ENCODE measurements around the gene CCDC61.
A peak's percentile ranks its signal among the peaks of the same experiment; 100 is the strongest.

Gene CCDC61

DNA sequence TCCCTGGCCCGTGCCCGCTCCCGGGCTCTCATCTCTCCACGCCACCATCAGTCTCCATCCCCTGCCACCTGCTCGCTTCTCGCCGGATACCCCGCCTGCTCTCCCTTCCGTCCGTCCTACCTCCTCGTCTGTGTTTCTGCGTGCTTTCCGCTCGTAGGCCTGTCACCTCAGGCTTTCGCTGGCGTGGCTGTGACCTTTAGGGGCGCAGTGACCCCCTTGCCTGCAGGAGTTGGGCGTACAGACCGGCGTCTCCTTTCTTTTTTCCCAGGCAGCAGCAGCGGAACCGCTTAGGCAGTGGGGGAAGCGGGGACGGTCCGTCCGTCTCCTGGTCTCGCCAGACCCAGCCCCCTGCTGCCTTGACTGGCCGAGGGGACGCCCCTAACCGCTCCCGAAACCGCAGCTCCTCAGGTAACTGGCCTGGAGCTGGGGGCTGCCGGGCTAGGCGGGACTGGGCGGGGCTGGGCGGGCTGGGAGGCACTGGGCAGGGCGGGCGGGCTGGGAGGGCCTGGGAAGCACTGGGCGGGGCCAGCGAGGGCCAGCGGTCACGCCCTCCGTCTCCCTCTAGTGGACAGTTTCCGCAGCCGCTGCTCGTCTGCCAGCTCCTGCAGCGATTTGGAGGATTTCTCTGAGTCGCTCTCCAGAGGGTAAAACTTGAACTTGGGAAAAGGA, 21.3 kb downstream of the CCDC61 start:
- DNase-seq (ENCODE audit: low read depth in 2 of 2): peak; percentile 54 to 60

- no peak for DNase-seq (ENCODE audit: low read depth in 2 of 2)
Measured at GRCh38 chr19:46017095-46017429, 21.8 kb downstream of the CCDC61 start.

DNA sequence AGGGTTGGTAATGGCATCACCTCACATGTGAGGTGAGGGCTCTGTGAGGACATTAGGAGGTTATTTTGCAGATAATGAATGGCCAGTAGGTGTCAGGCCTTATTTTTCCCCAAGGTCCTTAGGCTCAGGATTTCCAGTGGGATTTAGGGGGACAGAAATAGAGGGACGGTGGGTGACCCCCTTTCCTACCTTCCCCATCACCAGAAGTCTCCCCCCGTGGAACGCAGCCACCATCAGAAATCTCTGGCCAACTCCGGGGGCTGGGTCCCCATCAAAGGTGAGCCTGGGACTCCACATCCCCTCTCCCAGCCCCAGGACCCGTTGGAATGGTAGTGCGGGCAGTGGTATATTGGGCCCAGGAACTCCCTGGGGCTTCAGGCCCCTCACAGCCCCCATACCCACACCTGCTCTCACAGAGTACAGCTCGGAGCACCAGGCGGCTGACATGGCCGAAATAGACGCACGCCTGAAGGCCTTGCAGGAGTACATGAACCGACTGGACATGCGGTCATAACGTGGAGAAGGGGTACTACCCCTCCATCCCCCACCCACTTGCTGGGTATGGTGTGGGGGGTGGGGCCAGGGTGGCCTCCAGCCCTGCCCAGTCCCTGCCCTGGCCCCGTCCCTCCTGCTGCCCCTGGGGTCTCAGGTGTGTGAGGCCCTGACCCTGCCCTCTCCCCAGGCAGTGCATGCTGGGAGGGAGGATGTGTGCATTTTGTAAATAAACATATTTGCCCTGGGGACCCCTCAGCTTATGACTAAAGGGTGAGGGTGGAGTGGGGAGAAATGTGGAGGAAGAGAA, 22.8 kb downstream of the CCDC61 start:
- no peak for DNase-seq (ENCODE audit: low read depth in 2 of 2)

- no peak for DNase-seq (ENCODE audit: low read depth in 2 of 2)
Measured at GRCh38 chr19:46018729-46019251, 23.5 kb downstream of the CCDC61 start.

DNA sequence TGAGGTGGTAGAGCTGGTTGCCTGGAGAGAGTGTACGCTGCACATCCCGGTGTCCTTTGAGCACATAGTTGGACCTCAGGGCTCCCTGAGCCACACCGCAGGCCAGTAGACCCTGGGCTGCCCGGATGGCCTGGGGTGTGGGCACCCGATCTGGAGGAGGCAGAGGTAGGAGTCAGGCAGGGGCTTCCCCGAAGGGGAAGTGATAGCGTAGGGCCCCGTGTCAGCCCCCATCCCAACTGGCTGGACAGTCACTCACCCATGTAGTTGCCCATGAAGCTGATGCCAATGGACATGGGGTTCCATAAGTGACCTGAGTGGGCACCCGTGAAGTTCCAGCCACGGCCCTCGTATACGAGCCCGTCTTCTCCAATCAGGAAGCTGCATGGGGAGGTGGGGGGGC, 24.0 kb downstream of the CCDC61 start:
- no peak for DNase-seq (ENCODE audit: low read depth in 2 of 2)

- no peak for DNase-seq (ENCODE audit: low read depth in 2 of 2)
Measured at GRCh38 chr19:46020819-46021125, 25.5 kb downstream of the CCDC61 start.

DNA sequence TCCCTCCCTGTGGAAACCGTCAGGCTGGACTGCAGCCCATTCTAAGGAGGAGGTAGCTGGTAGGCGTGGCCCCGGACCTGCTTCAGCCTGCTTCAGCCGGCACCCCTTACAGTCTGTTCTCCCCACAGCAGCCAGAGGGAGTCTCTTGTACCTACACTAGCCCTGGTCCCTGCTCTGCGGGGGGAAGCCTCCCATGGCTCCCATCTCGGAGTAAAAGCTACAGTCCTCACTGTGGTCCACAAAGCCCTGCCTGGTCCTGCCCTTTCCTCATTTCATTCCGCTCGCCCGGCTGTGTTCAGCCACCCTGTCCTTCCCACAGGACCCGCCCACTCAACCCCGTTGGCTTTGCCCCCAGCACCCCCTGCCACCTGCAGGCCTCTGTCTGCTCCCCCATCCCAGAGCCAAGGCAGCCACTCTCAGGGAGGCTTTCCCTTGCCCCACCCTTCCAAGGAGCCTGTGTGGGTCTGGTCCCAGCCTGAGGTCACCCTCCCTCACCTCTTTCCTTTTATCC, 26.3 kb downstream of the CCDC61 start:
- no peak for DNase-seq (ENCODE audit: low read depth in 2 of 2)

GRCh38 chr19:46022061-46022430, 26.8 kb downstream of the CCDC61 start:
- DNase-seq (ENCODE audit: low read depth in 2 of 2): no peak

- no peak for DNase-seq (ENCODE audit: low read depth in 2 of 2)
Measured at GRCh38 chr19:46022431-46023310, 27.4 kb downstream of the CCDC61 start, which contains the start of gene PGLYRP1. Gene PGLYRP1 (minus strand): TSS chr19:46023053. CDS start chr19:46023021, 32 bp downstream.

DNA sequence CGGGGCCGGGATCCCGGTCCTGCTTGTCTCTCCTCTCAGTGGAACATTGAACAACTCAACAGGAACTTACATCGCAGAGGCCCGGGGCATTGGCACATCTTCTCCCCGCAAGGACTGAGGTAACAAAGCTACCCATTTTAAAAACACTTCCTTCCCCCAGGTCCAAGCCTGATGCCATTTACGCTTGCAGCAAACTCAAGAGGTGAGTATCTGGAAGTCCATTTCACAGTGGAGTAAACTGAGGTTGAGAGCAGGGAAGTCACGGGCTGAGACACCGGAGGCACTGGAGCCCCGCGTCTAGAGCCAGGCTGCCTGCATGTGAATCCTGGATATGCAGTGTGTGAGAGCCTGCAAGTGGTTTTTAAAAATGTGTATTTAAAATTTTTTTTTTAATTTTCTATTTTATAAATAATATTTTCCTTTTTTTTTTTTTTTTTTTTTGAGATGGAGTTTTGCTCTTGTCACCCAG, 28.1 kb downstream of the CCDC61 start:
- no peak for DNase-seq (ENCODE audit: low read depth in 2 of 2)

- DNase-seq (ENCODE audit: low read depth in 2 of 2): no peak
Measured at GRCh38 chr19:46025835-46026234, 30.6 kb downstream of the CCDC61 start.

GRCh38 chr19:46030812-46031550, 35.7 kb downstream of the CCDC61 start:
- DNase-seq (ENCODE audit: low read depth in 2 of 2): no peak

DNA sequence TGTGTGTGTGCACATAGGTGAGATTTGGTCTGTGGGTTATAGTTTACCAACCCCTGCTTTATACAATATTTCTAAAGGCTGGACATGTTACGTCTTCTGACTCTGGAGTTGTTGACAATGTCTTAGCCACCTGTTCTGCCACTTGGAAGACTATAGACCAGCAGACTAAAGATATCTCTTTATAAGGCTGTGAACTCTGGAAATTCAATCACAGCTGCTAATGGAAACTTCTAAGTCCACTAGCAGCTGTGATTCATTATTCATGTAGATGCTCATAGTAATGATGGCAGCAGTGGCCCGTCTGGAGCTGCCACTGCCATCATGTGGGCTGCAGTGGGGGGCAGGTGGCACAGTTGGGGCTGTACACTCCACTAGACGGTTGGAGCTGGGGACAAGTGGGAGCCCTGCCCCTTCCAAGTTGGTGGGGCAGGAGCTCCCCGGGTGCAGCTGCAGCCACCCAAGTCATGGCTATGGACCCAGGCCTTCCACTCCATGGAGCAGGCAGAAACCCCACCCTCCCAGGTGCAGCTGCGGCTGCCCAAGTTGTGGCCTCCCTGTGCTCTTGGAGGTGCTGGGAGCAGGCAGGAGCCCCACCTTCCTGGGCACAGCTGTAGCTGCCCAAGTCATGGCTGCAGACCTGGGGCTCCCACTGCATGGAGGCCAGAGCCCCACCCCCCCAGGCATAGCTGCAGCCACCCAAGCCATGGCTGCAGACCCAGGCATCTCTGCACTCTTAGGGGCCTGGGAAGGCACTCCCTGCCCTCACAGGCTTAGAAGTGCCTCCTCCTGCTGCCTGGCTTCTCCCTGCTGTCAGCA, 36.7 kb downstream of the CCDC61 start:
- DNase-seq (ENCODE audit: low read depth in 2 of 2): no peak

DNA sequence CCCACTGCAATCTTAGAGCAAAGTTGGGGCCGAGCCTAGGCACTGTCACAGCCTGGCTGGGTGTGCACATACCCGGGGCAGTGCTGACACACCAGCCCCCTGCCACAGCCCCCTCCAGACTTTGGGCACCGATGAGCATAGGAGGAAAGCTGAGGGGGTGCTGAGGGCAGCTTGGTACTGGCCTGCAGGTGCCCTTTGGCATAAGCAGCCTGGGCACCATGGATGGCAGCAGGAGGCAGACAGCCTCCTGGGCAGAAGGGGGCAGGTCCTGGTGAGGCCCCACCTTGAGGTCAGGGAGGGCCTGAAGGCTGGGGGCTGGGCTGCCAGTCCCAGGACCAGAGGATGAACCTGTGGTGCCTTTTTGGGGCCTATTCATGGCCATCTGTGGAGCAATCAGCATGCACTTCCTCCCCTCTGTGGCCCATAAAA, 37.3 kb downstream of the CCDC61 start:
- DNase-seq (ENCODE audit: low read depth in 2 of 2): no peak

- no peak for DNase-seq (ENCODE audit: low read depth in 2 of 2)
Measured at GRCh38 chr19:46033401-46033800, 38.1 kb downstream of the CCDC61 start.

DNA sequence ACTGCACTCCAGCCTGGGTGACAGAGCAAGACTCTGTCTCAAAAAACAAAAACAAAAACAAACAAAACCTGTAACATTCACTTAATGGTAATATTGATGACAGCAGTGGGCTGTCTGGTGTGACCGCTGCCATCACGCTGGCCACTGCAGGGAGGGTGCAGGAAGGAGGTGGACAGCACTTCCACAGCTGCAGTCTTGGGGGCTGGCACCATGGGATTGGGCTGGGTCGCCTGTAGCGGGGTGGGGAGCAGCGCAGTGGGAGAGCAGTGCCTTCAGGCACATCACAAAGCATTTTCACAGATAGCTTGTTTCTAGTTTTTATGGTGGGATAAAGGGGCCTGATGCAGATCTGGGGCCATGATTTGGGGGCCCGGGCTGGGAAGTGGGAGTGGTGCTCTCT, 40.3 kb downstream of the CCDC61 start:
- no peak for DNase-seq (ENCODE audit: low read depth in 2 of 2)

GRCh38 chr19:46035986-46036743, 40.9 kb downstream of the CCDC61 start:
- DNase-seq (ENCODE audit: low read depth in 2 of 2): no peak

- no peak for DNase-seq (ENCODE audit: low read depth in 2 of 2)
Measured at GRCh38 chr19:46036744-46037128, 41.5 kb downstream of the CCDC61 start.

DNA sequence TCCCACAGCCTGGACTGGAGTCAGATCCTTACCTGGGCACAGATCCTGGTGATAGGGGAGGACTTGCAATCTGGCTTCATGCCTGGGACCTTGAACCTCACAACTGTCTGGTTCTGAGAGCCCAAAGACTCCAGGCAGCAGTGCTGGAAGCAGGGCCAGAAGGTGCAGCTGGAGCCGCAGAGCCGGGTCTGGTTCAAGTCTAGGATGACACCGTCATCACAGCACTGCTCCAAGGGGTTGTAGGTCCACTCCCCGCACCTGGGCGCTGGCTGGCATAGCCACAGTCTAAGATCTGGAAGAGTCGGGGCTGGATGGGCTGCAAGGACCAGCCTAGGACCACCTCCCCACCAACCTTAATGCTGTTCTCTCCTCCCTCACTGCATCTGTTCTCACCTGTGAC, 44.9 kb downstream of the CCDC61 start:
- no peak for DNase-seq (ENCODE audit: low read depth in 2 of 2)

All from stimulated activated CD8-positive, alpha-beta memory T cell treated with anti-CD3 and anti-CD28 coated beads, Interleukin-15, amount 100 ng/mL, for 4 hours (primary cell).